SK-N-SH (cell line): ENCODE results near the gene TARS3. TPM values are rescaled to one million over a fixed set of nuclear protein-coding genes. Genes with fewer than 3 reads are reported as not detected.

Experiments used
- CTCF ChIA-PET: fragments of 300-600, 350-600 bp; formaldehyde crosslinking; extraction: SDS; loops from one replicate; lab custom pipeline; 2021; lab: Yijun Ruan, JAX
- POLR2A ChIA-PET: fragments of 350-600 bp; sonication (Branson Sonifier 250); formaldehyde crosslinking; extraction: SDS; loops from one replicate; lab custom pipeline; 2020; ENCODE audit warnings: antibody characterized with exemption, inconsistent platforms; lab: Yijun Ruan, JAX
- DNase-seq: peaks from one replicate; pipeline ENCODE4 v3.0.0; 2012
- H2AFZ ChIP-seq: fragments of 200-600 bp; sonication (generic); 2 replicates; pipeline ENCODE4 v1.8.1; 2016; ENCODE audit warnings: antibody characterized with exemption, mild to moderate bottlenecking, low read depth
- H3F3A ChIP-seq: fragments of 200-600 bp; sonication (generic); replicated peaks from 2 replicates; pipeline ENCODE3; 2016; ENCODE audit warnings: antibody characterized with exemption, mild to moderate bottlenecking; ENCODE audit not compliant: insufficient read depth
- H3K27ac ChIP-seq, 2 experiments: fragments of 200-500 bp in 1 of 2; fragments of 200-600 bp in 1 of 2; sonication (Bioruptor generic) in 1 of 2; sonication (generic), shearing (Covaris generic) in 1 of 2; 2 replicates each; pipeline versions ENCODE4 v1.5.1 to v1.6.1; 2014 to 2016; ENCODE audit warnings: low read depth in 2 of 2, inconsistent platforms in 1 of 2, low read length in 1 of 2, mild to moderate bottlenecking in 1 of 2, mixed read lengths in 1 of 2
- H3K27me3 ChIP-seq: fragments of 200-600 bp; sonication (generic), shearing (Covaris generic); 2 replicates; pipeline ENCODE4 v1.6.1; 2016; ENCODE audit warnings: mixed run types; ENCODE audit not compliant: insufficient read depth
- H3K36me3 ChIP-seq, 2 experiments: fragments of 200-500 bp in 1 of 2; fragments of 200-600 bp in 1 of 2; sonication (Bioruptor generic) in 1 of 2; sonication (generic) in 1 of 2; replicated peaks in 1 of 2; 2 replicates each; pipeline versions ENCODE3 to v1.5.1; 2014 to 2016; ENCODE audit warnings: low read length in 1 of 2, mild to moderate bottlenecking in 1 of 2; ENCODE audit not compliant: insufficient read depth in 2 of 2, control insufficient read depth in 1 of 2
- H3K4me1 ChIP-seq, 2 experiments: fragments of 200-500 bp in 1 of 2; fragments of 200-600 bp in 1 of 2; sonication (Bioruptor generic) in 1 of 2; sonication (generic), shearing (Covaris generic) in 1 of 2; 2 replicates each; pipeline versions ENCODE4 v1.5.1 to v1.6.1; 2014 to 2016; ENCODE audit warnings: low read depth in 1 of 2, low read length in 1 of 2, mixed run types in 1 of 2; ENCODE audit not compliant: insufficient read depth in 2 of 2, control insufficient read depth in 1 of 2
- H3K4me2 ChIP-seq: fragments of 200-600 bp; sonication (generic), shearing (Covaris generic); 2 replicates; pipeline ENCODE4 v1.6.1; 2017; ENCODE audit warnings: mixed run types
- H3K4me3 ChIP-seq, 2 experiments: fragments of 200-500 bp in 1 of 2; fragments of 200-600 bp in 1 of 2; sonication (Bioruptor generic) in 1 of 2; sonication (generic), shearing (Covaris generic) in 1 of 2; 2 replicates each; pipeline versions ENCODE4 v1.5.1 to v1.8.1; 2014 to 2016; ENCODE audit warnings: low read depth in 2 of 2, inconsistent platforms in 1 of 2, low read length in 1 of 2, mild to moderate bottlenecking in 1 of 2, mixed read lengths in 1 of 2, moderate library complexity in 1 of 2
- H3K79me2 ChIP-seq: fragments of 200-600 bp; sonication (generic); 2 replicates; pipeline ENCODE4 v1.8.1; 2017; ENCODE audit warnings: mild to moderate bottlenecking; ENCODE audit not compliant: insufficient read depth
- H3K9ac ChIP-seq: fragments of 200-600 bp; sonication (generic); 2 replicates; pipeline ENCODE4 v1.6.1; 2017; ENCODE audit warnings: mixed run types
- H3K9me2 ChIP-seq: fragments of 200-600 bp; sonication (generic); 2 replicates; pipeline ENCODE4 v1.6.1; 2017; ENCODE audit warnings: mixed run types
- H3K9me3 ChIP-seq: fragments of 200-600 bp; sonication (generic); 2 replicates; pipeline ENCODE4 v1.6.1; 2017; ENCODE audit warnings: mixed run types, mild to moderate bottlenecking, moderate library complexity
- H4K20me1 ChIP-seq: fragments of 200-600 bp; sonication (generic); 2 replicates; pipeline ENCODE4 v1.6.1; 2017; ENCODE audit warnings: mild to moderate bottlenecking, mixed run types; ENCODE audit not compliant: insufficient read depth
- CTCF ChIP-seq: fragments of 200-600 bp; sonication (generic); IDR thresholded peaks from 2 replicates; pipeline ENCODE4 v1.6.1; 2017; ENCODE audit warnings: antibody characterized with exemption, mild to moderate bottlenecking, moderate library complexity
- EZH2phosphoT487 ChIP-seq: fragments of 200-600 bp; sonication (generic); IDR thresholded peaks from 2 replicates; pipeline ENCODE4 v1.6.1; 2017; ENCODE audit warnings: low read depth, mixed run types, mild to moderate bottlenecking, antibody characterized with exemption, moderate library complexity, borderline replicate concordance
- FOSL2 ChIP-seq: IDR thresholded peaks from 2 replicates; pipeline ENCODE4 v1.4.0; 2012; ENCODE audit warnings: low read depth, mild to moderate bottlenecking, moderate library complexity, borderline replicate concordance
- FOXJ3 ChIP-seq: sonication (generic); formaldehyde crosslinking; IDR thresholded peaks from 2 replicates; pipeline ENCODE4 v1.5.1; 2020; ENCODE audit warnings: mild to moderate bottlenecking, missing genetic modification reagents
- FOXM1 ChIP-seq: IDR thresholded peaks from 2 replicates; pipeline ENCODE4 v1.4.0; 2012; ENCODE audit warnings: low read depth, mild to moderate bottlenecking
- MAX ChIP-seq: IDR thresholded peaks from 2 replicates; pipeline ENCODE4 v1.4.0; 2012; ENCODE audit warnings: low read depth
- MEF2A ChIP-seq: IDR thresholded peaks from 2 replicates; pipeline ENCODE4 v1.4.0; 2012; ENCODE audit warnings: low read depth, borderline replicate concordance
- NFIC ChIP-seq: IDR thresholded peaks from 2 replicates; pipeline ENCODE4 v1.4.0; 2012; ENCODE audit warnings: borderline replicate concordance
- PBX3 ChIP-seq: IDR thresholded peaks from 2 replicates; pipeline ENCODE4; 2012
- POLR2AphosphoS5 ChIP-seq: IDR thresholded peaks from 2 replicates; pipeline ENCODE4 v1.6.1; 2012; ENCODE audit warnings: low read depth, low read length
- RCOR1 ChIP-seq: fragments of 150-350 bp; IDR thresholded peaks from 2 replicates; pipeline ENCODE4 v1.6.1; 2017; ENCODE audit warnings: antibody characterized with exemption, low read length
- REST ChIP-seq: IDR thresholded peaks from 2 replicates; pipeline ENCODE4 v1.6.1; 2012; ENCODE audit warnings: mild to moderate bottlenecking, low read depth, low read length, moderate library complexity
- RFX5 ChIP-seq: IDR thresholded peaks from 2 replicates; pipeline ENCODE4 v1.6.1; 2012; ENCODE audit warnings: mild to moderate bottlenecking, improper control_type of control experiment, low read length
- SIN3A ChIP-seq: IDR thresholded peaks from 2 replicates; pipeline ENCODE4 v1.6.1; 2012; ENCODE audit warnings: low read depth, mild to moderate bottlenecking, low read length, moderate library complexity, borderline replicate concordance
- SMC3 ChIP-seq: IDR thresholded peaks from 2 replicates; pipeline ENCODE4 v1.6.1; 2012; ENCODE audit warnings: low read depth, low read length, improper control_type of control experiment
- TAF1 ChIP-seq: IDR thresholded peaks from 2 replicates; pipeline ENCODE4 v1.6.1; 2012; ENCODE audit warnings: low read depth, mild to moderate bottlenecking, low read length, moderate library complexity, borderline replicate concordance
- TCF12 ChIP-seq: IDR thresholded peaks from 2 replicates; pipeline ENCODE4 v1.4.0; 2012
- USF1 ChIP-seq: IDR thresholded peaks from 2 replicates; pipeline ENCODE4 v1.4.0; 2012; ENCODE audit warnings: low read depth, borderline replicate concordance
- USF2 ChIP-seq: fragments of 150-350 bp; IDR thresholded peaks from 2 replicates; pipeline ENCODE4 v1.6.1; 2017; ENCODE audit warnings: antibody characterized with exemption, low read length, low read depth, borderline replicate concordance
- YY1 ChIP-seq: IDR thresholded peaks from 2 replicates; pipeline ENCODE4 v1.4.0; 2012; ENCODE audit warnings: low read depth, mild to moderate bottlenecking
- WGBS: methylation state at CpG from one replicate; pipeline ENCODE4 v1.1.6; 2017; ENCODE audit warnings: low lambda C conversion rate; 5-methylcytosine and 5-hydroxymethylcytosine counted together
- polyA plus RNA-seq, 3 experiments: library from polyadenylated mRNA; depleted of rRNA; stranded (reverse); fragments of >200 nt; gene quantifications; 2 replicates each; pipeline ENCODE4 v1.2.3, GENCODE V29; 2012

TARS3 gene
- polyA plus RNA-seq, 1 of the 3 experiments (the other 2 are of a cell fraction) = 3.5 TPM

GRCh38 chr15:101697488-101697887 is 26.8 kb downstream of the TARS3 start:
- H3K4me1 ChIP-seq = peaks cover 0 to 4% of the 10 kb centered on the region in 2 experiments; a peak in 1 of 4 replicates
- H3K4me3 ChIP-seq = no peak overlapping the region
- H3K27me3 ChIP-seq = no peaks in the 10 kb centered on the region
- no peak for TF ChIP-seq RFX5
- no peaks in the 10 kb centered on the region for H3F3A ChIP-seq
- H3K79me2 ChIP-seq = no peaks in the 10 kb centered on the region
- no peaks in the 10 kb centered on the region for H3K9me3 ChIP-seq
- CTCF ChIA-PET = no interaction called here
- WGBS = 98% methylated on average over 7 of the region's 7 CpGs
- DNase-seq = no peak
- no peak overlapping the region for H2AFZ ChIP-seq
- H3K4me2 ChIP-seq = no peak overlapping the region
- POLR2A ChIA-PET = no interaction called here
- H3K27ac ChIP-seq = no peak overlapping the region
- H3K36me3 ChIP-seq = peaks cover 33 to 61% of the 10 kb centered on the region in 2 experiments
- H4K20me1 ChIP-seq = no peaks in the 10 kb centered on the region
- no peak overlapping the region for H3K9ac ChIP-seq
- no peaks in the 10 kb centered on the region for H3K9me2 ChIP-seq

GRCh38 chr15:101696829-101697228 is 27.4 kb downstream of the TARS3 start:
- no peak overlapping the region for H3K4me2 ChIP-seq
- no peaks in the 10 kb centered on the region for H4K20me1 ChIP-seq
- no peak overlapping the region for H3K4me3 ChIP-seq
- H3K9ac ChIP-seq = no peak overlapping the region
- H3K27me3 ChIP-seq = no peaks in the 10 kb centered on the region
- H3K9me3 ChIP-seq = no peaks in the 10 kb centered on the region
- no peaks in the 10 kb centered on the region for H3K79me2 ChIP-seq
- TF ChIP-seq PBX3 (no peak), MAX (no peak), USF1 (no peak), SMC3 (no peak), TCF12 (no peak), FOXJ3 (CRISPR knock-in tag) (no peak), SIN3A (no peak), POLR2AphosphoS5 (no peak), MEF2A (no peak), FOXM1 (no peak), NFIC (no peak), REST (no peak), CTCF (no peak), YY1 (no peak), EZH2phosphoT487 (no peak), FOSL2 (no peak), RFX5 (no peak), USF2 (no peak), TAF1 (no peak), RCOR1 (no peak)
- ChIA-PET POLR2A (no interaction called here), CTCF (no interaction called here)
- H3K36me3 ChIP-seq = peaks cover 34 to 64% of the 10 kb centered on the region in 2 experiments
- DNase-seq = no peak
- 100% methylated on average over 1 of the region's 1 CpG for WGBS
- no peaks in the 10 kb centered on the region; a peak in 1 of 4 replicates for H3K4me1 ChIP-seq
- H3K27ac ChIP-seq = no peak overlapping the region
- H3F3A ChIP-seq = no peaks in the 10 kb centered on the region
- no peaks in the 10 kb centered on the region for H3K9me2 ChIP-seq
- H2AFZ ChIP-seq = no peak overlapping the region
